HPDE6-E6E7 (cell line): ENCODE data around the gene S1PR4.

Source experiments
- DNase-seq: peaks from one replicate; pipeline ENCODE4 v3.0.0; 2011; ENCODE audit warnings: missing footprints; ENCODE audit errors: extremely low spot score

Gene S1PR4

GRCh38 chr19:3178377-3178972 is at the start of gene S1PR4:
Gene S1PR4, plus strand, starts transcription at chr19:3178769. Its CDS starts 24 bp downstream, at chr19:3178793.
- no peak for DNase-seq

GRCh38 chr19:3129112-3129511 is 49.5 kb upstream of the S1PR4 start:
- DNase-seq, result no peak

- DNase-seq, result no peak
Measured at GRCh38 chr19:3131168-3131567, 47.4 kb upstream of the S1PR4 start.

GRCh38 chr19:3132971-3133792 is 45.4 kb upstream of the S1PR4 start:
- no peak for DNase-seq

- DNase-seq, result no peak
Measured at GRCh38 chr19:3133793-3134116, 44.8 kb upstream of the S1PR4 start.

- peak; percentile 52 for DNase-seq
Measured at GRCh38 chr19:3135961-3136683, 42.4 kb upstream of the S1PR4 start, which contains the start of gene GNA15. Gene GNA15, plus strand, starts transcription at chr19:3136033. Its CDS starts 418 bp downstream, at chr19:3136451.

GRCh38 chr19:3136684-3137055 is 41.9 kb upstream of the S1PR4 start:
- DNase-seq, result peak; percentile 89

GRCh38 chr19:3137119-3137518 is 41.5 kb upstream of the S1PR4 start:
- DNase-seq, result no peak

- no peak for DNase-seq
Measured at GRCh38 chr19:3138268-3138667, 40.3 kb upstream of the S1PR4 start.

- DNase-seq, result no peak
Measured at GRCh38 chr19:3140667-3141038, 37.9 kb upstream of the S1PR4 start.

GRCh38 chr19:3142292-3142670 is 36.3 kb upstream of the S1PR4 start:
- peak; percentile 90 for DNase-seq

- no peak for DNase-seq
Measured at GRCh38 chr19:3142781-3143337, 35.7 kb upstream of the S1PR4 start.

- DNase-seq, result no peak
Measured at GRCh38 chr19:3145909-3146676, 32.5 kb upstream of the S1PR4 start.

GRCh38 chr19:3146677-3147100 is 31.9 kb upstream of the S1PR4 start:
- DNase-seq, result no peak

- DNase-seq, result no peak
Measured at GRCh38 chr19:3148503-3148902, 30.1 kb upstream of the S1PR4 start.

- no peak for DNase-seq
Measured at GRCh38 chr19:3149089-3149488, 29.5 kb upstream of the S1PR4 start.

GRCh38 chr19:3149526-3150505 is 28.8 kb upstream of the S1PR4 start:
- no peak for DNase-seq

GRCh38 chr19:3150739-3151329 is 27.7 kb upstream of the S1PR4 start:
- DNase-seq, result no peak

GRCh38 chr19:3151563-3152418 is 26.8 kb upstream of the S1PR4 start:
- DNase-seq, result no peak
